Body of pancreas (tissue), 4 donors: ENCODE data around the gene SELENOM.

Experiments used
- POLR2A ChIP-seq, 3 donors: fragments of 450-650 bp; IDR thresholded peaks; one replicate each; pipeline ENCODE4 v1.6.1; 2016; ENCODE audit warnings: antibody characterized with exemption in 3 of 3, mild to moderate bottlenecking in 2 of 3
- TF ChIP-seq, protein P1 (sequence below), 7 experiments: fragments of 450-650 bp in 4 of 7; fragments of 200-600 bp in 3 of 7; sonication (generic) in 3 of 7; IDR thresholded peaks; one replicate each; pipeline ENCODE4 v1.5.1; 2016 to 2019; ENCODE audit warnings: antibody characterized with exemption in 7 of 7

DNA sequence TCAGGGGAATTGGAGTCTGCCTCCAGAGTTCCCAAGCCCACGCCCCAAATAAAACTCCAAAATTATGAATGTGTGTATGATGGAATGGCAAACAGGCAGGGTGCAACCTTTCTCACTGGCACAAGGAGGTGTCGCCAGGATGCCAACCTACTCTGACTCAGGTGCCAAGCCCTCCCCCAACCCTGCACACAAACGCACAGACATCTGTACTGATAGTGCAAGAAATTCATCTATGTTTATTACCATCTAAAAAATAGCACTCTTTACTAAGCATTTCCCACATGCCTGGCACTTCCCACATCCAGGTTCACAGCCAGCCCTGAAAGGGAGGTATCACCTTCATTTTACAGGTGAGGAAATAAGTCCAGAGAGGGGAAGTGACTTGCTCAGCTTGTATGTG, 31.7 kb upstream of the SELENOM start:
- TF ChIP-seq POLR2A (IDR thresholded peaks at IDR 0.05) = no peak
- TF ChIP-seq, protein P1, sequence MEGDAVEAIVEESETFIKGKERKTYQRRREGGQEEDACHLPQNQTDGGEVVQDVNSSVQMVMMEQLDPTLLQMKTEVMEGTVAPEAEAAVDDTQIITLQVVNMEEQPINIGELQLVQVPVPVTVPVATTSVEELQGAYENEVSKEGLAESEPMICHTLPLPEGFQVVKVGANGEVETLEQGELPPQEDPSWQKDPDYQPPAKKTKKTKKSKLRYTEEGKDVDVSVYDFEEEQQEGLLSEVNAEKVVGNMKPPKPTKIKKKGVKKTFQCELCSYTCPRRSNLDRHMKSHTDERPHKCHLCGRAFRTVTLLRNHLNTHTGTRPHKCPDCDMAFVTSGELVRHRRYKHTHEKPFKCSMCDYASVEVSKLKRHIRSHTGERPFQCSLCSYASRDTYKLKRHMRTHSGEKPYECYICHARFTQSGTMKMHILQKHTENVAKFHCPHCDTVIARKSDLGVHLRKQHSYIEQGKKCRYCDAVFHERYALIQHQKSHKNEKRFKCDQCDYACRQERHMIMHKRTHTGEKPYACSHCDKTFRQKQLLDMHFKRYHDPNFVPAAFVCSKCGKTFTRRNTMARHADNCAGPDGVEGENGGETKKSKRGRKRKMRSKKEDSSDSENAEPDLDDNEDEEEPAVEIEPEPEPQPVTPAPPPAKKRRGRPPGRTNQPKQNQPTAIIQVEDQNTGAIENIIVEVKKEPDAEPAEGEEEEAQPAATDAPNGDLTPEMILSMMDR (IDR thresholded peaks at IDR 0.05) = no peak
